H9 (cell line): ENCODE data around the gene RELL1. TPM values are rescaled to one million over a fixed set of nuclear protein-coding genes. Genes with fewer than 3 reads are reported as not detected.

Source experiments
- DNase-seq: peaks from one replicate; pipeline ENCODE4 v3.0.0-alpha.2; 2017
- H2AFZ ChIP-seq: one replicate; pipeline ENCODE4 v1.6.1; 2013; ENCODE audit warnings: mild to moderate bottlenecking, low read length, control low read depth, moderate library complexity
- H2AK5ac ChIP-seq: 2 replicates; pipeline ENCODE4 v1.6.1; 2013; ENCODE audit warnings: low read length, control low read depth, mixed read lengths; ENCODE audit not compliant: insufficient read length
- H2BK120ac ChIP-seq: one replicate; pipeline ENCODE4 v1.6.1; 2013; ENCODE audit warnings: low read depth, mild to moderate bottlenecking, low read length, control low read depth, inconsistent platforms; ENCODE audit not compliant: poor library complexity, severe bottlenecking
- H2BK12ac ChIP-seq: 2 replicates; pipeline ENCODE4 v1.6.1; 2013; ENCODE audit warnings: low read length, control low read depth, mixed read lengths, low read depth; ENCODE audit not compliant: insufficient read length
- H2BK15ac ChIP-seq: 2 replicates; pipeline ENCODE4 v1.6.1; 2013; ENCODE audit warnings: low read depth, low read length, control low read depth
- H2BK20ac ChIP-seq: one replicate; pipeline ENCODE4 v1.6.1; 2013; ENCODE audit warnings: low read depth, mild to moderate bottlenecking, low read length, control low read depth, inconsistent platforms; ENCODE audit not compliant: poor library complexity, severe bottlenecking
- H2BK5ac ChIP-seq: 2 replicates; pipeline ENCODE4 v1.6.1; 2013; ENCODE audit warnings: low read length, control low read depth, mixed read lengths; ENCODE audit not compliant: insufficient read length
- H3K14ac ChIP-seq: 2 replicates; pipeline ENCODE4 v1.6.1; 2013; ENCODE audit warnings: low read length, control low read depth; ENCODE audit not compliant: insufficient read depth
- H3K18ac ChIP-seq: 2 replicates; pipeline ENCODE4 v1.6.1; 2013; ENCODE audit warnings: low read depth, mild to moderate bottlenecking, mixed read lengths, low read length, control low read depth; ENCODE audit not compliant: insufficient read length
- H3K23ac ChIP-seq: 2 replicates; pipeline ENCODE4 v1.6.1; 2013; ENCODE audit warnings: low read length, control low read depth, mixed read lengths, low read depth; ENCODE audit not compliant: insufficient read length
- H3K23me2 ChIP-seq: 2 replicates; pipeline ENCODE4 v1.6.1; 2013; ENCODE audit warnings: low read depth, mild to moderate bottlenecking, mixed read lengths, low read length, control low read depth; ENCODE audit not compliant: insufficient read length, poor library complexity, severe bottlenecking
- H3K27ac ChIP-seq: 2 replicates; pipeline ENCODE4 v1.5.1; 2013; ENCODE audit warnings: low read length, control low read depth, mixed read lengths, low read depth; ENCODE audit not compliant: insufficient read length
- H3K27me3 ChIP-seq: 2 replicates; pipeline ENCODE4 v1.6.1; 2013; ENCODE audit warnings: low read length, control low read depth, inconsistent platforms; ENCODE audit not compliant: insufficient read depth
- H3K4ac ChIP-seq: 2 replicates; pipeline ENCODE4 v1.6.1; 2013; ENCODE audit warnings: low read depth, mild to moderate bottlenecking, control low read depth, inconsistent platforms, low read length, moderate library complexity
- H3K4me1 ChIP-seq: 2 replicates; pipeline ENCODE4 v1.6.1; 2013; ENCODE audit warnings: low read length, control low read depth, inconsistent platforms; ENCODE audit not compliant: insufficient read depth
- H3K4me2 ChIP-seq: 2 replicates; pipeline ENCODE4 v1.6.1; 2013; ENCODE audit warnings: low read length, control low read depth, mixed read lengths; ENCODE audit not compliant: insufficient read length, insufficient read depth
- H3K56ac ChIP-seq: 2 replicates; pipeline ENCODE4 v1.6.1; 2013; ENCODE audit warnings: low read depth, mild to moderate bottlenecking, mixed read lengths, low read length, control low read depth; ENCODE audit not compliant: insufficient read length
- H3K79me1 ChIP-seq: 2 replicates; pipeline ENCODE4 v1.6.1; 2013; ENCODE audit warnings: low read depth, mild to moderate bottlenecking, moderate library complexity, low read length, control low read depth, inconsistent platforms; ENCODE audit not compliant: insufficient read depth, poor library complexity, severe bottlenecking
- H3K79me2 ChIP-seq: 2 replicates; pipeline ENCODE4 v1.6.1; 2013; ENCODE audit warnings: low read length, control low read depth, inconsistent platforms; ENCODE audit not compliant: insufficient read depth
- H3K9ac ChIP-seq: 2 replicates; pipeline ENCODE4 v1.6.1; 2013; ENCODE audit warnings: low read length, control low read depth, mixed read lengths; ENCODE audit not compliant: insufficient read length; ENCODE audit errors: extremely low read depth
- H3K9me3 ChIP-seq: one replicate; pipeline ENCODE4 v1.6.1; 2013; ENCODE audit warnings: low read depth, low read length, inconsistent platforms; ENCODE audit not compliant: control insufficient read depth
- H3T11ph ChIP-seq: one replicate; pipeline ENCODE4 v1.6.1; 2013; ENCODE audit warnings: mild to moderate bottlenecking, low read length, control low read depth, inconsistent platforms
- H4K20me1 ChIP-seq: one replicate; pipeline ENCODE4 v1.6.1; 2013; ENCODE audit not compliant: control insufficient read depth, insufficient read length, insufficient read depth
- H4K5ac ChIP-seq: 2 replicates; pipeline ENCODE4 v1.6.1; 2013; ENCODE audit warnings: low read depth, mild to moderate bottlenecking, mixed read lengths, low read length, control low read depth; ENCODE audit not compliant: insufficient read length
- H4K8ac ChIP-seq: replicated peaks from 2 replicates; pipeline ENCODE4 v1.6.1; 2013; ENCODE audit warnings: low read length, control low read depth, mixed read lengths, low read depth; ENCODE audit not compliant: insufficient read length
- H4K91ac ChIP-seq: 2 replicates; pipeline ENCODE4 v1.6.1; 2013; ENCODE audit warnings: low read depth, mild to moderate bottlenecking, moderate library complexity, mixed read lengths, low read length, control low read depth; ENCODE audit not compliant: insufficient read length
- H3K27ac Mint-ChIP-seq, 3 experiments: 2 replicates in 2 of 3; 3 replicates in 1 of 3; pipeline ENCODE4 v1.8.0; 2020 to 2021; ENCODE audit warnings: mixed read lengths in 3 of 3, mild to moderate bottlenecking in 1 of 3, moderate library complexity in 1 of 3
- H3K27me3 Mint-ChIP-seq: 2 replicates; pipeline ENCODE4 v1.8.0; 2021; ENCODE audit warnings: low read depth, mild to moderate bottlenecking, moderate library complexity, mixed read lengths
- H3K36me3 Mint-ChIP-seq, 3 experiments: 2 replicates in 2 of 3; 3 replicates in 1 of 3; pipeline ENCODE4 v1.8.0; 2020 to 2021; ENCODE audit warnings: low read depth in 3 of 3, mixed read lengths in 3 of 3; ENCODE audit not compliant: insufficient read depth in 1 of 3
- H3K4me1 Mint-ChIP-seq, 2 experiments: 2 replicates each; pipeline ENCODE4 v1.8.0; 2020; ENCODE audit warnings: mixed read lengths in 2 of 2
- H3K4me3 Mint-ChIP-seq, 2 experiments: 2 replicates in 1 of 2; 3 replicates in 1 of 2; pipeline ENCODE4 v1.8.0; 2020 to 2021; ENCODE audit warnings: mild to moderate bottlenecking in 2 of 2, mixed read lengths in 2 of 2, moderate library complexity in 1 of 2
- H3K9me3 Mint-ChIP-seq, 2 experiments: 2 replicates in 1 of 2; 3 replicates in 1 of 2; pipeline ENCODE4 v1.8.0; 2020; ENCODE audit warnings: mild to moderate bottlenecking in 2 of 2, mixed read lengths in 2 of 2, moderate library complexity in 1 of 2
- CTCF ChIP-seq: fragments of 200-600 bp; sonication (generic); conservative IDR thresholded peaks from 3 replicates; pipeline ENCODE4 v1.8.0; 2021; ENCODE audit warnings: antibody characterized with exemption, mild to moderate bottlenecking
- WGBS: extraction: QIAGEN DNeasy Blood & Tissue Kit; methylation state at CpG from one replicate; pipeline ENCODE4 v1.1.7; 2013; ENCODE audit warnings: missing lambda C conversion rate, low lambda C conversion rate, mixed read lengths; ENCODE audit not compliant: insufficient read length; ENCODE audit errors: extremely low coverage; 5-methylcytosine and 5-hydroxymethylcytosine counted together
- total RNA-seq: library from RNA; stranded (reverse); gene quantifications from 2 replicates; pipeline ENCODE4 v1.2.1, GENCODE V29; 2021

Gene RELL1
- total RNA-seq, 1 experiment from 2014 or later, result 10.8 TPM

GRCh38 chr4:37631551-37631950 lies 54.6 kb downstream of the RELL1 start:
- Histone ChIP-seq H2BK15ac (no peak overlapping the region), H3K79me1 (no peaks in the 10 kb centered on the region), H3K4ac (no peak overlapping the region), H3K23ac (no peak overlapping the region), H3K27me3 (no peaks in the 10 kb centered on the region), H4K20me1 (no peaks in the 10 kb centered on the region), H4K91ac (no peak overlapping the region), H3K4me1 (no peaks in the 10 kb centered on the region; the same call in 1 of the 2 replicates), H3K56ac (no peak overlapping the region), H2BK5ac (no peak overlapping the region), H3K9me3 (no peaks in the 10 kb centered on the region), H2BK120ac (no peak overlapping the region), H2BK12ac (no peak overlapping the region), H4K5ac (no peak overlapping the region), H2BK20ac (no peak overlapping the region), H3K27ac (no peak overlapping the region), H3T11ph (no peak overlapping the region), H3K9ac (no peak overlapping the region), H3K79me2 (no peaks in the 10 kb centered on the region), H3K14ac (no peak overlapping the region), H2AK5ac (no peak overlapping the region), H2AFZ (no peak overlapping the region), H3K23me2 (no peaks in the 10 kb centered on the region), H3K18ac (no peak overlapping the region), H3K4me2 (no peak overlapping the region), H4K8ac (no peak overlapping the region)
- no peak for DNase-seq
- Mint-ChIP-seq H3K27ac (no peak overlapping the region), H3K36me3 (peaks cover 9 to 34% (median 13%) of the 10 kb centered on the region in 3 experiments; a peak in 6 of 7 replicates), H3K27me3 (no peaks in the 10 kb centered on the region), H3K4me1 (peaks cover 10 to 13% of the 10 kb centered on the region in 2 experiments; a peak in 3 of 4 replicates), H3K9me3 (no peaks in the 10 kb centered on the region), H3K4me3 (no peak overlapping the region)
- no CpG with 5 or more reads among the region's 2 CpGs for WGBS
- no peak for TF ChIP-seq CTCF
